ENCODE measurements around the gene CD81.
"Not testable (repeated sequence)": the region's sequence is repeated elsewhere in the genome, so short reads cannot be mapped to it uniquely, and the experiment has no call there.

Gene CD81

DNA sequence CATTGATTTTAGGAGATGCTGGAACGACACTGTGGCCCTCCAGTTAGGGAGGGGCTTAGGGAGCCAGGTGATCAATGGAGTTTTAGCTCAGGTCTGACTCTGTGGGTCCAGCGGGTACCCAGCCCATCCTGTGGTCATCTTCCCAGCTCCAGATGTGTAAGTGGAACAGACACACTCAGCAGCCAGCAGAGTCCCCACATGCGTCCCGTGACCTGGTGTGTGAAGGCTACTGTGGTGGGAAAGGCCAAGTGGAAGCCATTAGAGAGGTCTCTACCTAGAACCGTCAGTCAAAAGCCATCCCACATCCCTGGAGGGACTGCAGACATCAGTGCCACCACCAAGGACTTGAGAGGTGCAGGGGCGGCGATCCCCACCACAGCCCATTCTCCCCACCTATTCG, 19.9 kb upstream of the CD81 start:
- Histone ChIP-seq H3K27ac (ENCODE audit: low read depth, low read length) (no peak overlapping the region), H3K4me3 (ENCODE audit: low read depth, low read length) (no peak overlapping the region), H2AFZ (ENCODE audit: low read length, unreplicated experiment) (no peak overlapping the region), H3K4me1 (ENCODE audit: control insufficient read depth, insufficient read depth, low read length, unreplicated experiment) (peaks cover 10% of the 10 kb centered on the region), H3K36me3 (ENCODE audit: insufficient read depth, low read length) (no peaks in the 10 kb centered on the region), H3K27me3 (ENCODE audit: insufficient read depth, low read length) (0 out of 2 replicates have a peak, but pooled peaks cover 4% of the 10 kb centered on the region), H3K79me2 (ENCODE audit: control insufficient read depth, insufficient read depth, low read length, unreplicated experiment) (no peaks in the 10 kb centered on the region)

DNA sequence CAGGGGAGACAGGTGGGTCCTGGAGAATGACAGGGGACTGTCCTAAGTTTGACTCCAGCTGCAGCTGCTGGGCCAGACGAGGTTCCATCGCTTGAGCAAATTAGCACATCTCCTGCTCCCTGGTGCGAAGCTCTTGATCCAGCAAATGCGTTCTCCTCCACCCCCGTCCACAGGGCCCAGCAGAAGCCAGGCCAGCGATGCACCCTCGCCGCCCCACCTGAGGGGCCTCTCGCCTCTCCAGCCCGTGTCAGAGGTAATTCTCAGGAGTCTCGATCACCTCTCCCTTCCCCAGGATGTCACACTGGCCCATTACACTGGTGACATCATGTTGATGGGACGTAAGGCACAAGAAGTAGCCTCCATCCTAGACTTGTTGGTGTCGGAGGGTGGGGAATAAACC, 19.5 kb upstream of the CD81 start:
- not testable (repeated sequence) for H3K79me2 ChIP-seq (ENCODE audit: control insufficient read depth, insufficient read depth, low read length, unreplicated experiment); H2AFZ ChIP-seq (ENCODE audit: low read length, unreplicated experiment); H3K27ac ChIP-seq (ENCODE audit: low read depth, low read length); H3K27me3 ChIP-seq (ENCODE audit: insufficient read depth, low read length); H3K36me3 ChIP-seq (ENCODE audit: insufficient read depth, low read length); H3K4me3 ChIP-seq (ENCODE audit: low read depth, low read length)
- H3K4me1 ChIP-seq (ENCODE audit: control insufficient read depth, insufficient read depth, low read length, unreplicated experiment), result peaks cover 10% of the 10 kb centered on the region

DNA sequence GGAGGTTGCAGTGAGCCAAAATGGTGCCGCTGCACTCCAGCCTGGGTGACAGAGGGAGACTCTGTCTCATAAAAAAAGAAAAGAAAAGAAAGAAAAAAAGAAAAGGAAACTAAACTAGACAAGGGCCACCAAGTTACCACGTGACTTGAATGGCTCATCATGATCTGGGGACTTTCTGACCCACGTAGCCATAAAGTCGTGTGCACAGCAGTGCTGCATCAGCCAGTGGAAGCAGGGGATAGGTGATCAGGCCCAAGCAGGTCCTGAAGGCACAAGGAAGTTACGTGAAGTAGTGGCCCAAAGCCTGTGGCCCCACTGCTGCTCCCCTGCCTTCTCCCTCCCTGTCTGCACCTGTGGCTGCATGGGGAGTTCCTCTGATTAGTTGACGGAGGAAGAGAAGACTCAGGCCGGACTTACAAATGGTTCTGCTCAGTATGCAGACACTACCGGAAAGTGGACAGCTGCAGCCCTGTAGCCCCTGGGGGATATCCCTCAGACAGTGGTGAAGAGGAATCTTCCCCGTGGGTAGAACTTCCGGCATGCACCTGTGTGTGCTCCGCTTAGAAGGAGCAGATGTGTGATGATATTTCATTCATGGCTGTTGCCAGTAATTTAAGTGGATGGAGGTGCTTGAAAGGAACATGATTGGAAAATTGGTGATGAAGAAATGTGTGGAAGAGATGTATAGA, 18.2 kb upstream of the CD81 start:
- Histone ChIP-seq H3K4me1 (ENCODE audit: control insufficient read depth, insufficient read depth, low read length, unreplicated experiment) (peaks cover 10% of the 10 kb centered on the region), H3K4me3 (ENCODE audit: low read depth, low read length) (no peak overlapping the region), H2AFZ (ENCODE audit: low read length, unreplicated experiment) (no peak overlapping the region), H3K27ac (ENCODE audit: low read depth, low read length) (no peak overlapping the region), H3K79me2 (ENCODE audit: control insufficient read depth, insufficient read depth, low read length, unreplicated experiment) (no peaks in the 10 kb centered on the region), H3K27me3 (ENCODE audit: insufficient read depth, low read length) (no peaks in the 10 kb centered on the region), H3K36me3 (ENCODE audit: insufficient read depth, low read length) (no peaks in the 10 kb centered on the region)

DNA sequence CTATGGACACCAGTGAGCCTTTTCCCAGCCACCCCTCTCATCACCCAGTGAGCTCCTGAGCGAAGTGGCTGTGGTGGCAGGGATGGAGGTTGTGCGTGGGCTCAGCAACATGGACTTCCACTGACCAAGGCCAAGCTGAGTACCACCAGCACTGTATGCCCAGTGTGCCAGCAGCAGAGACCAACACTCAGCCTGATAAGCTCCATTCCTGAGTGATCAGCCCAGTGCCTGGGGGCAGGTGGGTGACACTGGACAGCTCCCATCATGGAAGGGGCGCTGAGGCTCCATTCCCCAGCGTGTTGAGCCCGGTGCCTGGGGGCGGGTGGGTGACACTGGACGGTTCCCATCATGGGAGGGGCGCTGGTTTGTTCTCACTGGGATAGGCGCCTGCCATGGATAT, 17.6 kb upstream of the CD81 start:
- Histone ChIP-seq H3K36me3 (ENCODE audit: insufficient read depth, low read length) (no peaks in the 10 kb centered on the region), H2AFZ (ENCODE audit: low read length, unreplicated experiment) (no peak overlapping the region), H3K27me3 (ENCODE audit: insufficient read depth, low read length) (no peaks in the 10 kb centered on the region), H3K4me3 (ENCODE audit: low read depth, low read length) (no peak overlapping the region), H3K4me1 (ENCODE audit: control insufficient read depth, insufficient read depth, low read length, unreplicated experiment) (peaks cover 10% of the 10 kb centered on the region), H3K79me2 (ENCODE audit: control insufficient read depth, insufficient read depth, low read length, unreplicated experiment) (no peaks in the 10 kb centered on the region), H3K27ac (ENCODE audit: low read depth, low read length) (no peak overlapping the region)

DNA sequence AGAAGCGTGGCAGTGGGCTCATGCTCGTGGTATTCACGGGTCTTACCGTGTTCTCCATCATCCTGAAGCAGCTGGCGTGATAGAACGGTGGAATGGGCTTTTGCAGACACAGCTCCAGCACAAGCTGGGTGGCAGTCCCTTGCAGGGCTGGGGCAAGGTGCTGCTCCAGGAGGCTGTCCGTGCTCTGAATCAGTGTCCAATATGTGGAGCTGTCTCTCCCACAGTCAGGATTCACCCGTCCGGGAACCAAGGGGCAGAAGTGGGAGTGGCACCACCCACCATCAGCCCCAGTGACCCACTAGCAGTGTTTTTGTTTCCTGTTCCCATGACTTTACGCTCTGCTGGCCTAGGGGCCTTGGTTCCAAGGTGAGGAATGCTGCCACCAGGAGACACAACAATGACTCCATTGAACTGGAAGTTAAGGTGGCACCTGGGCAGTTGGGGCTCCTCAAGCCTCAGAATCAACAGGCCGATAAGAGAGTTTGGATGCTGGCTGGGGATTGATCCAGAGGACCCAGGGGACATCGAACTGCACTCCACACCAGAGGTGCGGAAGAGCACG, 16.9 kb upstream of the CD81 start:
- Histone ChIP-seq H3K27me3 (ENCODE audit: insufficient read depth, low read length) (no peaks in the 10 kb centered on the region), H3K4me3 (ENCODE audit: low read depth, low read length) (no peak overlapping the region), H3K36me3 (ENCODE audit: insufficient read depth, low read length) (no peaks in the 10 kb centered on the region), H3K79me2 (ENCODE audit: control insufficient read depth, insufficient read depth, low read length, unreplicated experiment) (no peaks in the 10 kb centered on the region), H3K4me1 (ENCODE audit: control insufficient read depth, insufficient read depth, low read length, unreplicated experiment) (peaks cover 6% of the 10 kb centered on the region), H3K27ac (ENCODE audit: low read depth, low read length) (no peak overlapping the region), H2AFZ (ENCODE audit: low read length, unreplicated experiment) (no peak overlapping the region)

DNA sequence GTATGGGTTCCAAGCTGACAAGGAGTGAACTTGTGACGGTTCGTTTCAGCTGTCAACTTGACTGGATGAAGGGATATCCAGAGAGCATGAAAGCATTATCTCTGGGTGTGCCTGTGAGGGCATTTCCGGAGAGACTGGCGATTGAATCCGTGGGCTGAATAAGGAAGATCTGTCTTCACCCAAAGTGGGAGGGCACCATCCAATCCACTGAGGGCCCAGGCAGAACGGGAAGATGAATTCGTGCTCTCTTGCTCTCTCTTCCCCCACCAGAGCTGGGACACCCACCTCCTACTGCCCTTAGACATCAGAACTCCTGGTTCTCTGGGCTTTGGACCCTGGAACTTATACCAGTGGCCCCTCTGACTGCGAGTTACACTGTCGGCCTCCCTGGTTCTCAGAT, 15.5 kb upstream of the CD81 start:
- Histone ChIP-seq H3K4me3 (ENCODE audit: low read depth, low read length) (no peak overlapping the region), H3K4me1 (ENCODE audit: control insufficient read depth, insufficient read depth, low read length, unreplicated experiment) (no peaks in the 10 kb centered on the region), H2AFZ (ENCODE audit: low read length, unreplicated experiment) (no peak overlapping the region), H3K27ac (ENCODE audit: low read depth, low read length) (no peak overlapping the region), H3K36me3 (ENCODE audit: insufficient read depth, low read length) (no peaks in the 10 kb centered on the region), H3K79me2 (ENCODE audit: control insufficient read depth, insufficient read depth, low read length, unreplicated experiment) (no peaks in the 10 kb centered on the region), H3K27me3 (ENCODE audit: insufficient read depth, low read length) (no peaks in the 10 kb centered on the region)

DNA sequence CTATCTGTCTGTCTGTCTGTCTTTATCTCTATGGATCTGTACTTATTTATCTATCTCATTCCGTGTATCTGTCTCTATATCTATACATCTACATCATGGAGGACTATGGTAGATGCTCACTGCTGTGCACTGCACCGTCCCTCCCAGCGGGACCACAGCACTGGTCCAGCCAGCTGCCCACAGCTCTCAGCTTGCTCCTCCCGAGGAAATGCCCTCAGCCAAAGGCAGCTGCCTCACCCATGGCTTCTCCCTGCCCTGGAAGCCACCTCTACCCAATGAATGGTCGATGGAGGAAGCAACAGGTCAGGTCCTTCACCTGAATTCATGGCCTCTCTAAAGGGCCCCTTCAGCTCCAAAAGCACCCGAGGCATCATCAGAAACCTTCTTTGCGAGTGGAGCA, 14.7 kb upstream of the CD81 start:
- H2AFZ ChIP-seq (ENCODE audit: low read length, unreplicated experiment), result no peak overlapping the region
- no peaks in the 10 kb centered on the region for H3K27me3 ChIP-seq (ENCODE audit: insufficient read depth, low read length)
- H3K4me1 ChIP-seq (ENCODE audit: control insufficient read depth, insufficient read depth, low read length, unreplicated experiment), result no peaks in the 10 kb centered on the region
- no peak overlapping the region for H3K4me3 ChIP-seq (ENCODE audit: low read depth, low read length)
- H3K27ac ChIP-seq (ENCODE audit: low read depth, low read length), result no peak overlapping the region
- no peaks in the 10 kb centered on the region for H3K36me3 ChIP-seq (ENCODE audit: insufficient read depth, low read length)
- no peaks in the 10 kb centered on the region for H3K79me2 ChIP-seq (ENCODE audit: control insufficient read depth, insufficient read depth, low read length, unreplicated experiment)

DNA sequence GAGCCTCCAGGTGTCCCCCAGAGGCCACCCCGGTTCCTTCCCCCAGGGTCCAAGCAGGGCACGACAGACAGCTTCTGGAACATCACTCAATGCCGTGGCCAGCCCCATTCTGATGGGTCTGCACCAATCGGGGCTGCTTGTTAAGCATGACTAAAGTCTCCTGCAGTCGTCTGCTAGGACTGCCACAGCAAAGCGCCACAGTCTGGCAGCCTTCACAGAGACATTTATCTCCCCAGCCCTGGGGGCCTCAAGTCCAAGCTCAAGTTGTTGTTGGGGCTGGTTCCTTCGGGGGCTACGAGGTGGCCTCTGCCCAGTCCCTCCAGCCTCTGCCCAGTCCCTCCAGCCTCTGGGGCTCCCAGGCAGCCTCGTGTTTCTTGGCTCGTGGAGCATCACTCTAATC, 14.0 kb upstream of the CD81 start:
- Histone ChIP-seq H3K27ac (ENCODE audit: low read depth, low read length) (no peak overlapping the region), H3K4me1 (ENCODE audit: control insufficient read depth, insufficient read depth, low read length, unreplicated experiment) (no peaks in the 10 kb centered on the region), H3K36me3 (ENCODE audit: insufficient read depth, low read length) (no peaks in the 10 kb centered on the region), H3K4me3 (ENCODE audit: low read depth, low read length) (no peak overlapping the region), H3K79me2 (ENCODE audit: control insufficient read depth, insufficient read depth, low read length, unreplicated experiment) (no peaks in the 10 kb centered on the region), H2AFZ (ENCODE audit: low read length, unreplicated experiment) (no peak overlapping the region), H3K27me3 (ENCODE audit: insufficient read depth, low read length) (no peaks in the 10 kb centered on the region)

DNA sequence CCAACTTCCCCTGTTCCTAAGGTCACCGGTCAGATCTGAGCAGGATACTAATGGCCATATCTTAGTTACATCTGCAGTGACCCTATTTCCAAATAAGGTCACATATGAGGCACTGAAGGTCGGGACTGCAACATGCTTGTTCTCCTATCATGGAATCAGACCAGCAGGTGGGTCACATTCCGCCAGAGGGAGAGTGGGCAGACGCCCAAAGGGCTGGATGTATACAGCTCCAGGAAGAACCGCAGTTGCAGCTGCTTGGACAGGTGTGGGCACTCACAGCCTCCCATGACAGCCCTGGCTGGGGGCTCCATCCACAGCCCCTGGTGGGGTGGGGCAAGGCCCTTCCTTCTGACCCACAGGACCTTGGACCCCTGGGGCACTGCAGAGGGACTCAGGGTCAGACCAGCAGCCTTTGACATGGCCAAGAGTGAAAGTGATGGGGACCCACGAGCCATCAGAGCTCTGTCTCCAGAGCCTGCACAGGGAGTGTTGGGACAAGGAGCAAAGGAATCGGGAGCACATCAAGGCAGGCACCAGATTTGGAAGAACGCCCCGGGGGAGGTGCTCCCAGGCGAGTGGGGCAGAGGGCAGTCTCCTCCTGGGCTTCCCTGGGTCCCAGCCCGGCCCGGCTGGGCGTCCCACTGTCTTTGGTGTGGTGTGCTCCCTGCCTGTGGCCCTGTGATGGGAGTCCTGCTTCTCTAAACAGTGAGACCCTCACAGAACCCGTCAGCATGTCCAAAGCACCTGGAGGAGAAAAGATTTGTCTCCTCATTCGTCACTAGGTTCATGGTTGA, 13.3 kb upstream of the CD81 start:
- Histone ChIP-seq H3K4me3 (ENCODE audit: low read depth, low read length) (no peak overlapping the region), H3K36me3 (ENCODE audit: insufficient read depth, low read length) (no peaks in the 10 kb centered on the region), H3K27me3 (ENCODE audit: insufficient read depth, low read length) (no peaks in the 10 kb centered on the region), H3K4me1 (ENCODE audit: control insufficient read depth, insufficient read depth, low read length, unreplicated experiment) (no peaks in the 10 kb centered on the region), H3K79me2 (ENCODE audit: control insufficient read depth, insufficient read depth, low read length, unreplicated experiment) (no peaks in the 10 kb centered on the region), H3K27ac (ENCODE audit: low read depth, low read length) (no peak overlapping the region), H2AFZ (ENCODE audit: low read length, unreplicated experiment) (no peak overlapping the region)

DNA sequence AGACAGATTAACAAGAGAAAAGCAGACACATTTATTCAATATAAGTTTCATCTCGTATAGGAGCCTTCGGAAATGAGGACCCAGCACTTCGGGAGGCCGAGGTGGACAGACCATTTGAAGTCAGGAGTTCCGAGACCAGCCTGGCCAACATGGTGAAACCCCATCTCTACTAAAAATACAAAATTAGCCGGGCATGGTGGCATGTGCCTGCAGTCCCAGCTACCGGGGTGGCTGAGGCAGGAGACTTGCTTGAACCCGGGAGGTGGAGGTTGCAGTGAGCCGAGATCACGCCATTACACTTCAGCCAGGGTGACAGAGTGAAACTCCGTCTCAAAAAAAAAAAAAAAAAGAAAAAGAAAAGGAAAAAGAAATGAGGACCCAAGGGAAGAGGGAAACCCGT, 12.7 kb upstream of the CD81 start:
- H2AFZ ChIP-seq (ENCODE audit: low read length, unreplicated experiment); H3K4me3 ChIP-seq (ENCODE audit: low read depth, low read length); H3K36me3 ChIP-seq (ENCODE audit: insufficient read depth, low read length); H3K79me2 ChIP-seq (ENCODE audit: control insufficient read depth, insufficient read depth, low read length, unreplicated experiment); H3K27me3 ChIP-seq (ENCODE audit: insufficient read depth, low read length); H3K4me1 ChIP-seq (ENCODE audit: control insufficient read depth, insufficient read depth, low read length, unreplicated experiment); H3K27ac ChIP-seq (ENCODE audit: low read depth, low read length): not testable (repeated sequence)
